IMR-90 (cell line): Measurements from ENCODE around the gene TEDC1. TPM values are rescaled to one million over a fixed set of nuclear protein-coding genes. Genes with fewer than 3 reads are reported as not detected.

Experiments used
- ATAC-seq: fragments of 200-7000 bp; cut with Tn5 transposase; 2 replicates; pipeline ENCODE4 v1.9.1; 2020; ENCODE audit warnings: low read depth, mild to moderate bottlenecking, moderate library complexity
- BruUV-seq: library from RNA; stranded (reverse); fragments of 400-500 nt; replicated peaks from 2 replicates; lab custom pipeline; 2021; lab: Mats Ljungman, UMichigan
- CTCF ChIA-PET: fragments of 300-600 bp; formaldehyde crosslinking; extraction: SDS; loops from one replicate; lab custom pipeline; 2021; ENCODE audit warnings: antibody characterized with exemption; lab: Yijun Ruan, JAX
- POLR2A ChIA-PET: fragments of 300-600 bp; sonication (Branson Sonifier 250); formaldehyde crosslinking; loops from one replicate; lab custom pipeline; 2022; ENCODE audit warnings: antibody characterized with exemption; ENCODE audit not compliant: unreplicated experiment; lab: Charles Lee
- DNase-seq: peaks from one replicate; pipeline ENCODE4 v3.0.0; 2013
- H2AFZ ChIP-seq: replicated peaks from 2 replicates; pipeline ENCODE3; 2013; ENCODE audit warnings: low read length, mild to moderate bottlenecking; ENCODE audit not compliant: poor library complexity
- H2AK5ac ChIP-seq: 2 replicates; pipeline ENCODE4 v1.6.1; 2013; ENCODE audit warnings: low read depth, low read length, inconsistent platforms
- H2AK9ac ChIP-seq: replicated peaks from 2 replicates; pipeline ENCODE3; 2013; ENCODE audit warnings: mild to moderate bottlenecking, low read depth, low read length, moderate library complexity; ENCODE audit not compliant: poor library complexity
- H2BK120ac ChIP-seq: 2 replicates; pipeline ENCODE4 v1.6.1; 2013; ENCODE audit warnings: low read depth, low read length, inconsistent platforms
- H2BK15ac ChIP-seq: 3 replicates; pipeline ENCODE4 v1.6.1; 2013; ENCODE audit warnings: low read depth, low read length, inconsistent platforms
- H2BK20ac ChIP-seq: 2 replicates; pipeline ENCODE4 v1.6.1; 2013; ENCODE audit warnings: low read depth, mild to moderate bottlenecking, inconsistent platforms, low read length, moderate library complexity
- H2BK5ac ChIP-seq: 2 replicates; pipeline ENCODE4 v1.6.1; 2013; ENCODE audit warnings: mild to moderate bottlenecking, low read depth, low read length, inconsistent platforms; ENCODE audit not compliant: poor library complexity, severe bottlenecking
- H3K14ac ChIP-seq: replicated peaks from 2 replicates; pipeline ENCODE4 v1.6.1; 2013; ENCODE audit warnings: low read depth, low read length, inconsistent platforms
- H3K18ac ChIP-seq: 2 replicates; pipeline ENCODE4 v1.6.1; 2013; ENCODE audit warnings: low read depth, low read length, control low read depth
- H3K23ac ChIP-seq: 2 replicates; pipeline ENCODE4 v1.6.1; 2013; ENCODE audit warnings: low read depth, low read length, inconsistent platforms
- H3K27ac ChIP-seq: 2 replicates; pipeline ENCODE4 v1.5.1; 2013; ENCODE audit warnings: mild to moderate bottlenecking, control low read depth, low read length; ENCODE audit not compliant: insufficient read depth
- H3K27me3 ChIP-seq: 2 replicates; pipeline ENCODE4 v1.6.1; 2013; ENCODE audit warnings: low read length; ENCODE audit not compliant: control insufficient read depth, insufficient read depth
- H3K36me3 ChIP-seq: 2 replicates; pipeline ENCODE4 v1.6.1; 2013; ENCODE audit warnings: low read length, mixed read lengths; ENCODE audit not compliant: control insufficient read depth, insufficient read depth
- H3K4ac ChIP-seq: 2 replicates; pipeline ENCODE4 v1.6.1; 2013; ENCODE audit warnings: low read depth, low read length, inconsistent platforms
- H3K4me1 ChIP-seq: 2 replicates; pipeline ENCODE4 v1.6.1; 2013; ENCODE audit warnings: low read length, mixed read lengths; ENCODE audit not compliant: control insufficient read depth, insufficient read depth
- H3K4me2 ChIP-seq: 2 replicates; pipeline ENCODE4 v1.6.1; 2013; ENCODE audit warnings: low read depth, mild to moderate bottlenecking, control low read depth, low read length, moderate library complexity
- H3K4me3 ChIP-seq: 2 replicates; pipeline ENCODE4 v1.5.1; 2013; ENCODE audit warnings: low read depth, mild to moderate bottlenecking, control low read depth, low read length, moderate library complexity; ENCODE audit not compliant: insufficient read depth
- H3K56ac ChIP-seq: 2 replicates; pipeline ENCODE4 v1.6.1; 2013; ENCODE audit warnings: low read length, inconsistent platforms; ENCODE audit not compliant: insufficient read depth; ENCODE audit errors: extremely low read depth
- H3K79me1 ChIP-seq, 2 experiments: 2 replicates each; pipeline ENCODE4 v1.6.1; 2013; ENCODE audit warnings: low read length in 2 of 2, inconsistent platforms in 1 of 2, low read depth in 1 of 2
- H3K9ac ChIP-seq: 2 replicates; pipeline ENCODE4 v1.6.1; 2013; ENCODE audit warnings: low read depth, low read length, control low read depth
- H3K9me1 ChIP-seq: 2 replicates; pipeline ENCODE4 v1.6.1; 2013; ENCODE audit warnings: low read length, inconsistent platforms; ENCODE audit not compliant: insufficient read depth
- H3K9me3 ChIP-seq: 2 replicates; pipeline ENCODE4 v1.6.1; 2013; ENCODE audit warnings: low read length; ENCODE audit not compliant: control insufficient read depth, insufficient read depth
- H4K20me1 ChIP-seq: 2 replicates; pipeline ENCODE4 v1.6.1; 2013; ENCODE audit warnings: low read length, inconsistent platforms; ENCODE audit not compliant: insufficient read depth
- H4K5ac ChIP-seq: 2 replicates; pipeline ENCODE4 v1.6.1; 2013; ENCODE audit warnings: mild to moderate bottlenecking, low read depth, low read length, control low read depth
- H4K8ac ChIP-seq, 2 experiments: 2 replicates each; pipeline ENCODE4 v1.6.1; 2013; ENCODE audit warnings: low read depth in 2 of 2, low read length in 2 of 2, control low read depth in 1 of 2, inconsistent platforms in 1 of 2
- H4K91ac ChIP-seq: 2 replicates; pipeline ENCODE4 v1.6.1; 2013; ENCODE audit warnings: low read depth, low read length, inconsistent platforms; ENCODE audit not compliant: insufficient read depth
- CTCF ChIP-seq: conservative IDR thresholded peaks from 2 replicates; pipeline ENCODE4 v1.5.1; 2012; ENCODE audit warnings: mild to moderate bottlenecking, low read depth, low read length, improper control_type of control experiment
- MXI1 ChIP-seq: IDR thresholded peaks from 2 replicates; pipeline ENCODE4 v1.6.1; 2012; ENCODE audit warnings: low read depth, mild to moderate bottlenecking, low read length, moderate library complexity, borderline replicate concordance
- WGBS, 2 experiments: methylation state at CpG; one replicate each; pipeline versions ENCODE4 v1.1.5 to v1.1.7; 2013; ENCODE audit warnings: missing lambda C conversion rate in 2 of 2; ENCODE audit not compliant: insufficient read length in 1 of 2; ENCODE audit errors: extremely low coverage in 2 of 2; 5-methylcytosine and 5-hydroxymethylcytosine counted together
- dilution Hi-C: fragments of 300-500 bp; cut with HindIII; formaldehyde crosslinking; loops from one replicate; pipeline ENCODE4 v1.14.3; 2018; ENCODE audit warnings: low sequenced_read_pairs; ENCODE audit not compliant: unreplicated experiment
- in situ Hi-C: fragments of 300-500 bp; cut with MboI; formaldehyde crosslinking; loops from 3 replicates; pipeline ENCODE4 v1.14.3; 2019; ENCODE audit warnings: low sequenced_read_pairs, inconsistent platforms, mixed read lengths
- intact Hi-C: fragments of 100-400 bp; cut with micrococcal nuclease; formaldehyde crosslinking; loops from 2 replicates; pipeline ENCODE4 v1.10.0; 2022
- polyA plus RNA-seq, 3 experiments: library from polyadenylated mRNA; depleted of rRNA; stranded (reverse); fragments of >200 nt; gene quantifications; 2 replicates each; pipeline ENCODE4 v1.2.3, GENCODE V29; 2012; ENCODE audit warnings: low replicate concordance in 1 of 3
- total RNA-seq: library from RNA; depleted of rRNA; stranded (reverse); fragments of >200 nt; gene quantifications from 2 replicates; pipeline ENCODE4 v1.2.3, GENCODE V29; 2012
- TF ChIP-seq, protein P1 (sequence below): fragments of 150-350 bp; IDR thresholded peaks from 2 replicates; pipeline ENCODE4 v1.6.1; 2017; ENCODE audit warnings: mild to moderate bottlenecking, antibody characterized with exemption, low read length, low read depth

The TEDC1 gene
- total and polyA plus RNA-seq, 2 of the 4 experiments (the other 2 are of a cell fraction) = 5.7 to 6.4 TPM

- DNase-seq (no peak), ATAC-seq (no peak)
- Histone ChIP-seq H3K4me1 (peaks cover 26% of the 10 kb centered on the region), H3K27ac (no peak overlapping the region), H3K18ac (no peak overlapping the region; the same call in 1 of the 2 replicates), H4K20me1 (peaks cover 7% of the 10 kb centered on the region; the same call in 1 of the 2 replicates), H3K56ac (no peak overlapping the region), H3K4ac (peak overlapping the region; percentile 92; the same call in 1 of the 2 replicates), H2BK20ac (no peak overlapping the region), H2BK15ac (no peak overlapping the region), H3K4me3 (no peak overlapping the region), H2BK5ac (no peak overlapping the region), H3K9ac (no peak overlapping the region), H2AFZ (peak overlapping the region; percentile 96), H4K91ac (0 out of 2 replicates have a peak overlapping the region, but pooled peaks have one; percentile 1), H3K36me3 (no peaks in the 10 kb centered on the region), H4K5ac (no peak overlapping the region), H2AK9ac (peak overlapping the region; percentile 96), H3K14ac (no peak overlapping the region), H2AK5ac (peak overlapping the region; percentile 81; the same call in 1 of the 2 replicates), H3K9me1 (peaks cover 6% of the 10 kb centered on the region), H2BK120ac (0 out of 2 replicates have a peak overlapping the region, but pooled peaks have one; percentile 11), H4K8ac (0 out of 4 replicates have a peak overlapping the region, but pooled peaks of 1 of the 2 experiments have one; percentile 22), H3K23ac (no peak overlapping the region), H3K9me3 (no peaks in the 10 kb centered on the region), H3K27me3 (no peaks in the 10 kb centered on the region), H3K79me1 (peaks cover 0 to 23% of the 10 kb centered on the region in 2 experiments; a peak in 1 of 4 replicates), H3K4me2 (peak overlapping the region; percentile 89; the same call in 1 of the 2 replicates)
- in situ Hi-C loops (no loop called here), dilution Hi-C loops (no loop called here), intact Hi-C loops (no loop called here)
- POLR2A ChIA-PET = no interaction called here
- 67% methylated on average over 9 of the region's 16 CpGs; no CpG with 5 or more reads in 1 of the 2 experiments for WGBS, 2 experiments
- TF ChIP-seq MXI1 (no peak), CTCF (no peak)
- TF ChIP-seq, protein P1, sequence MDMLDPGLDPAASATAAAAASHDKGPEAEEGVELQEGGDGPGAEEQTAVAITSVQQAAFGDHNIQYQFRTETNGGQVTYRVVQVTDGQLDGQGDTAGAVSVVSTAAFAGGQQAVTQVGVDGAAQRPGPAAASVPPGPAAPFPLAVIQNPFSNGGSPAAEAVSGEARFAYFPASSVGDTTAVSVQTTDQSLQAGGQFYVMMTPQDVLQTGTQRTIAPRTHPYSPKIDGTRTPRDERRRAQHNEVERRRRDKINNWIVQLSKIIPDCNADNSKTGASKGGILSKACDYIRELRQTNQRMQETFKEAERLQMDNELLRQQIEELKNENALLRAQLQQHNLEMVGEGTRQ = no peak
- CTCF ChIA-PET = no interaction called here
- BruUV-seq = no TSS peak
These were observed 14.0 kb upstream of the TEDC1 start for GRCh38 chr14:105476831-105477659.
